PC-3 (cell line): ENCODE measurements around the gene LEF1.

Experiments
- EZH2 ChIP-seq: fragments of 300-600 bp; sonication (generic); IDR thresholded peaks from one replicate; pipeline ENCODE4 v1.6.1; 2017; ENCODE audit warnings: antibody characterized with exemption, mild to moderate bottlenecking, low read length; ENCODE audit not compliant: unreplicated experiment
- TF ChIP-seq, protein P1 (sequence below): fragments of 300-600 bp; sonication (generic); conservative IDR thresholded peaks from 2 replicates; pipeline ENCODE4 v1.5.1; 2017; ENCODE audit warnings: antibody characterized with exemption, low read depth, mild to moderate bottlenecking, low read length

DNA sequence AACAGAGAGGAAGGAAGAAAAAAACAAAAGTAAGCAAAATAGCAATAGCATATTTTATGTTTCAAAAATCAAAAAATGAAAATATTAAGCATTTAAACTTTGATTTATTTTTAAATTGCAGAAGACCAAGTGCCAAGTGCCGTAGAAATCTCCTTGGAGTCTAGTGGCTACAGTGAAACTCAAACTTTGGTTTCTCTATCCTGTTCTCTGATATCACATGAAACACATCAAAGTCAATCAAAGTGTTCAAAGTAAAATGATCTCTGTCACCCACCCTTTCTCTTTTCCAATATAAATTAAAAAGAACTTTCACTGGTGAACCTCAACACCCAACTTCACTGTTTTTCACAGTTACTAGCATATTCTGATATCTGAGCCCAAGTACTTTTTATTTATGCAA, 98.0 kb downstream of the LEF1 start:
- TF ChIP-seq, protein P1, sequence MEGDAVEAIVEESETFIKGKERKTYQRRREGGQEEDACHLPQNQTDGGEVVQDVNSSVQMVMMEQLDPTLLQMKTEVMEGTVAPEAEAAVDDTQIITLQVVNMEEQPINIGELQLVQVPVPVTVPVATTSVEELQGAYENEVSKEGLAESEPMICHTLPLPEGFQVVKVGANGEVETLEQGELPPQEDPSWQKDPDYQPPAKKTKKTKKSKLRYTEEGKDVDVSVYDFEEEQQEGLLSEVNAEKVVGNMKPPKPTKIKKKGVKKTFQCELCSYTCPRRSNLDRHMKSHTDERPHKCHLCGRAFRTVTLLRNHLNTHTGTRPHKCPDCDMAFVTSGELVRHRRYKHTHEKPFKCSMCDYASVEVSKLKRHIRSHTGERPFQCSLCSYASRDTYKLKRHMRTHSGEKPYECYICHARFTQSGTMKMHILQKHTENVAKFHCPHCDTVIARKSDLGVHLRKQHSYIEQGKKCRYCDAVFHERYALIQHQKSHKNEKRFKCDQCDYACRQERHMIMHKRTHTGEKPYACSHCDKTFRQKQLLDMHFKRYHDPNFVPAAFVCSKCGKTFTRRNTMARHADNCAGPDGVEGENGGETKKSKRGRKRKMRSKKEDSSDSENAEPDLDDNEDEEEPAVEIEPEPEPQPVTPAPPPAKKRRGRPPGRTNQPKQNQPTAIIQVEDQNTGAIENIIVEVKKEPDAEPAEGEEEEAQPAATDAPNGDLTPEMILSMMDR: no peak
- no peak for TF ChIP-seq EZH2
